ENCODE data around the gene ELMOD3.

DNA sequence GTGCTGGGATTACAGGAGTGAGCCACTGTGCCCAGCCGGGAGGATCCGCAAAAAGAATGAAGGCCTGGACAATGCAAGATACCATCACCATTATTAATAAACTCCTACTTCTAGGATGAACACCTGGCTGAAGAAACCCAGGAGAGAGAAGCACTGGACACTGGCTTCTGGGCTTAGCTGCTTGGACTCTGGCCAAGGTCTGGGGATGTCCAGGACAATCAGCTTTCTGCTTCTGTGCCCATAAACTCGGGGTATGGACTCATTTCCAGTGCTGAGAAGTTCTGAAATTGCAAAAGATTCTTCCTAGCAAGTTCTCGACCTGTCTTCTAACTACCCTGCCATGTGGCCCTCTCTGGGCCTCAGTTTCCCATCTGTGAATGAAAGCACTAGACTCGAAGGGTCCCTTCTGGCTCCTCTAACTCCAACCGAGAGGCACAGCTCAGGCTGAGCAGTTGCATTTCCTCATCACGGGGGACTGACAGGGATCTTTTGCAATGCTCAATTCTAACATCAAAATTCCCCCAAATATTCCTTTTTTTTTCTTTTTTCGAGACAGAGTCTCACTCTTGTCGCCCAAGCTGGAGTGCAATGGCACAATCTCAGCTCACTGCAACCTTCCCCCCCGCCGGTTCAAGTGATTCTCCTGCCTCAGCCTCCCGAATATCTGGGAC, 61.5 kb downstream of the ELMOD3 start:
- TF ChIP-seq, protein P1, sequence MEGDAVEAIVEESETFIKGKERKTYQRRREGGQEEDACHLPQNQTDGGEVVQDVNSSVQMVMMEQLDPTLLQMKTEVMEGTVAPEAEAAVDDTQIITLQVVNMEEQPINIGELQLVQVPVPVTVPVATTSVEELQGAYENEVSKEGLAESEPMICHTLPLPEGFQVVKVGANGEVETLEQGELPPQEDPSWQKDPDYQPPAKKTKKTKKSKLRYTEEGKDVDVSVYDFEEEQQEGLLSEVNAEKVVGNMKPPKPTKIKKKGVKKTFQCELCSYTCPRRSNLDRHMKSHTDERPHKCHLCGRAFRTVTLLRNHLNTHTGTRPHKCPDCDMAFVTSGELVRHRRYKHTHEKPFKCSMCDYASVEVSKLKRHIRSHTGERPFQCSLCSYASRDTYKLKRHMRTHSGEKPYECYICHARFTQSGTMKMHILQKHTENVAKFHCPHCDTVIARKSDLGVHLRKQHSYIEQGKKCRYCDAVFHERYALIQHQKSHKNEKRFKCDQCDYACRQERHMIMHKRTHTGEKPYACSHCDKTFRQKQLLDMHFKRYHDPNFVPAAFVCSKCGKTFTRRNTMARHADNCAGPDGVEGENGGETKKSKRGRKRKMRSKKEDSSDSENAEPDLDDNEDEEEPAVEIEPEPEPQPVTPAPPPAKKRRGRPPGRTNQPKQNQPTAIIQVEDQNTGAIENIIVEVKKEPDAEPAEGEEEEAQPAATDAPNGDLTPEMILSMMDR (IDR thresholded peaks at IDR 0.05) = no peak
- no peak for TF ChIP-seq POLR2A (IDR thresholded peaks at IDR 0.05)
